ENCODE measurements around the gene TRPM1. TPM values are rescaled to one million over a fixed set of nuclear protein-coding genes. Genes with fewer than 3 reads are reported as not detected.

TRPM1 gene
- total RNA-seq, 1 donor from 2014 or later, result not detected

DNA sequence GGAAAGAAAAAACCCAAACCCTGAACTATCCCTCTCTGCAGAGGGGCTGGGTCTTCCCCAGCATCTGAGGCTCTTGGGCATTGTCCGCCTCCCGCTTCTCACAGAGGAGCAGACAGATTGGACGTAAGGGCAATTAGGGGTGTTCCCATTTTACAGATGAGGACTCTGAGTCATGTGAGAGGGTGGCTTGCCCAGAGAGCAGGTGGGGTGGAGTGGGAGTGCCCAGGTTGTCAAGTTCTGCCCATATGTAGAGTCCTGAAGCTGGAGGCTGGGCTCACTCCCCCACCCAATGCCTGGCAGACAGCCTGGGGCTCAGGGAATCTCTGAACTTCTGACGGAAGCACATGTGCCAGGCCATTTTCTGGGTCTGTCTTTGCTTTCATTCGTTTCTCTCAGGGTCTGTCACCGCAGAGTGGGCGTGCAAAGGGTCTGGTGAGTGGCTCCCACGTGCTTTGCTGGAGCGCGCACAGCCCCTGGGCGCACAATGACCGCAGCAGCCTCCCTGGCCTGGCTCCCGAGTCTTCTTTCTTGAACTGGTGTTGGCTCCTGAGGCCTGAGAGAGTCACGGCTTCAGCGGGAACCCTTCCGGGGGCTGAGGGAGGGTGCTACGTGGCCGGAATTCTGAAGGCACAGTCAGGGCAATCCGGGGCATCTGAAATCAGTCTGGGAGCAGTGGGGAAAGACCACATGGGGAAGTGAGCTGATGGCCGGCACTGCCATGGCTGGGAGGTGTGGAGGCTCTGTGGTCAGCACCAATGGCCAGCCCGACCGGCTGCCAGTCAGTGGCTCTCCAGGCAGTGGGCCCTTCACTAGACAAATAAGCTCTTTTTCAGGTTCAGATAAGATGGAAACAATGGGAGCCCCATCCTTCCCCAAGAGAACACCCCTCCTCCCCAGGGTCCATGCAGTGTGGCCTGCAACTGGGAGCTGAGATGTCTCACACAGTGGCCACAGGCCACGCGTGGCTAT, 1.1 kb upstream of the TRPM1 start:
- Histone ChIP-seq H3K4me3 (no peak overlapping the region), H3K27ac (no peak overlapping the region), H3K4me1 (no peaks in the 10 kb centered on the region), H3K27me3 (ENCODE audit: low read depth) (no peaks in the 10 kb centered on the region), H3K36me3 (no peaks in the 10 kb centered on the region), H3K9me3 (no peaks in the 10 kb centered on the region)
- DNase-seq (no peak), ATAC-seq (no peak)
- intact Hi-C loops (cut with DNase I), result no loop called here
- TF ChIP-seq, protein P1, sequence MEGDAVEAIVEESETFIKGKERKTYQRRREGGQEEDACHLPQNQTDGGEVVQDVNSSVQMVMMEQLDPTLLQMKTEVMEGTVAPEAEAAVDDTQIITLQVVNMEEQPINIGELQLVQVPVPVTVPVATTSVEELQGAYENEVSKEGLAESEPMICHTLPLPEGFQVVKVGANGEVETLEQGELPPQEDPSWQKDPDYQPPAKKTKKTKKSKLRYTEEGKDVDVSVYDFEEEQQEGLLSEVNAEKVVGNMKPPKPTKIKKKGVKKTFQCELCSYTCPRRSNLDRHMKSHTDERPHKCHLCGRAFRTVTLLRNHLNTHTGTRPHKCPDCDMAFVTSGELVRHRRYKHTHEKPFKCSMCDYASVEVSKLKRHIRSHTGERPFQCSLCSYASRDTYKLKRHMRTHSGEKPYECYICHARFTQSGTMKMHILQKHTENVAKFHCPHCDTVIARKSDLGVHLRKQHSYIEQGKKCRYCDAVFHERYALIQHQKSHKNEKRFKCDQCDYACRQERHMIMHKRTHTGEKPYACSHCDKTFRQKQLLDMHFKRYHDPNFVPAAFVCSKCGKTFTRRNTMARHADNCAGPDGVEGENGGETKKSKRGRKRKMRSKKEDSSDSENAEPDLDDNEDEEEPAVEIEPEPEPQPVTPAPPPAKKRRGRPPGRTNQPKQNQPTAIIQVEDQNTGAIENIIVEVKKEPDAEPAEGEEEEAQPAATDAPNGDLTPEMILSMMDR (IDR thresholded peaks at IDR 0.05), result no peak

DNA sequence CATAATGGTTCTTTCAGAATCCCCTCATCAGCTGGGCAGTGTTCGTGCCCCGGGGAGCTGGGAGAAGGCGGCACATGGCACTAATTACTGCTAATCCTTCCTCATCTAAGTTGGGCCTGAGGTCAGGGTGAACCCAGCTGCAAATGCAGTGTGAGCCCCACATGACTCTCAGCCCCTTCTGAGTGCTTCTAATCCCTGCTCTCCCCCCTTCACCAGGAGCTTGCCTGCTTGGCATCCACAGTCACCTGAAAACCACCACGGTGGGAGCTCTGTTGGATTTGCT, 455 bp upstream of the TRPM1 start:
- intact Hi-C loops (cut with DNase I), result no loop called here
- H3K9me3 ChIP-seq, result no peaks in the 10 kb centered on the region
- TF ChIP-seq, protein P1 (IDR thresholded peaks at IDR 0.05), result no peak
- no peak for DNase-seq
- H3K27ac ChIP-seq, result no peak overlapping the region
- no peak for ATAC-seq
- H3K4me3 ChIP-seq, result no peak overlapping the region
- H3K4me1 ChIP-seq, result no peaks in the 10 kb centered on the region
- no peaks in the 10 kb centered on the region for H3K27me3 ChIP-seq (ENCODE audit: low read depth)
- no peaks in the 10 kb centered on the region for H3K36me3 ChIP-seq

DNA sequence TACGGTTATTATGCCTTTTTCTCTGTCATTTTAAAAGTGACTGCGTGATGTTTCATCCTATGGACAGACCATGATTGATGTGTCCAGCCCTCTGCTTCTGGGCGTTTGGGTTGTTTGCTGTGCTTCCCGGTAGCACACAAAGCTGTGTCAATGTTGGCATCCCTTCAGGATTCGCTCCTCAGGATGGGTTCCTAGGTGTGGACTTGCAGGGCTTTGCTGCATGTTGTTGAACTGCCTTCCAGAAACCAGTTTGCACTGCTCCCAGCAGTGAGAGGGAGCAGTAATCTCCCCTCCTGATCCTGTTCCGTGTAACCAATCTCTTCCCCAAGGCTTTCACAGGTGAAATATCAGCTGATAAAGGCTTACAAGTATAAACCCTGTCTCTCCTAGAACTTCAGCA, 787 bp downstream of the TRPM1 start:
- intact Hi-C loops (cut with DNase I), result no loop called here
- Histone ChIP-seq H3K4me1 (no peaks in the 10 kb centered on the region), H3K4me3 (no peak overlapping the region), H3K27me3 (ENCODE audit: low read depth) (no peaks in the 10 kb centered on the region), H3K36me3 (no peaks in the 10 kb centered on the region), H3K27ac (no peak overlapping the region), H3K9me3 (no peaks in the 10 kb centered on the region)
- TF ChIP-seq, protein P1 (IDR thresholded peaks at IDR 0.05), result no peak
- DNase-seq, result no peak
- ATAC-seq, result no peak

DNA sequence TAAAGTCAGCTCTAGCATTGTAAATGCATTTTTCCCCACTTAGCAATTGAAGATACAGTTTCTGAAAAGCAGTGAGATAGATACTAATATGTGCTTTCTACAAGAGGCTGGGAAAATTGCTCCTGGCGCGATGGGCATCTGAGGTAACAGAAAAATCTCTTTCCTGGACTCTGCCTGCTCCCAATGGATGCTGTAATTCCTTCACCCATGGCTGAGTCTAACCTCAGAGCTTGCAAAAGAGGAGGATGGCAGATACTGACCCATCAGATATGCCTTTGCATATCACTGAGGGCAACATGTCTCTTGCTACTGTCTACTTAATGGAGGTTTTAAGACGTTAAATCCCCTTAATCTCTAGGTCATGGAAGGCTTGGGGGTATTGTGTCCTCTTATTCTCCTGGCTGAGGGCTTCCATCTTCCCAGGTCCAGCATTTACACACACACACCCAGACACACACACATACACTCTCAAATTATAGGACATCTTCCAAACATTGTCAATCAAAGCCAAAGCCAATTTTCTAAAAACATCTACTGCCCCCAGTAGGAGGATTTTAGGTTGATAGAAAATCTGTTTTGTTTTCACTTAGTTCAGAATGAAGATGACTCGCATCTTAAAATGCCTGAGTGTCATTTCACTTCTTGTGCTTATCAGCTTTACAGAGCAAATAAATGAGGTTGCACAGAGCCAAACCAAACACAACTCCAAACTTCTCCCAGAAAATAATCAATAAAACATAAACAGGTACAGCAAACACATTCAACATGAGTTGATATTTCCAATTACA, 2.4 kb downstream of the TRPM1 start:
- Histone ChIP-seq H3K27ac (no peak overlapping the region), H3K4me3 (no peak overlapping the region), H3K27me3 (ENCODE audit: low read depth) (no peaks in the 10 kb centered on the region), H3K9me3 (no peaks in the 10 kb centered on the region), H3K36me3 (no peaks in the 10 kb centered on the region), H3K4me1 (no peaks in the 10 kb centered on the region)
- intact Hi-C loops (cut with DNase I), result no loop called here
- ATAC-seq (no peak), DNase-seq (no peak)
- TF ChIP-seq, protein P1 (IDR thresholded peaks at IDR 0.05), result no peak

DNA sequence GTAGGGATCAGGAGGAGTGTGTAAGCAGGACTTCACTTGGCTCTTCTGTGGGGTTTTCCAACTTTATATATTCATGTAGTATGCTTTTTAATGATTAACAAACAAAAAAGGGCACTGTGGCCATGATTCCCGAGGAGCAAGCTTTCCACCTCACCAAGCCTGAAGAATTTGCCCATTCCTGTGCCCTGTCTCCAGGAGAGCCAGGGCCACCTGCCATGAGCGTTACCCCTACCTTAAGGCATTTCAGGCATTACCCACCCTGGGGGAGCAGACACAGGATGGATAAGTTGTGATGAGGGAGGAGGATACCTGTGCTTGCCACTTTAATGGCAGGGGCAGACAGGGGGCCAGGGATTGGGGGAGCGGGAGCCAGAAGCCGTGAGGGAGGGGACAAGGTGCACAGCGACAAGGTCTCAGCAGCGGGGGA, 3.0 kb downstream of the TRPM1 start:
- no peak for DNase-seq
- H3K9me3 ChIP-seq, result no peaks in the 10 kb centered on the region
- no peaks in the 10 kb centered on the region for H3K36me3 ChIP-seq
- no peaks in the 10 kb centered on the region for H3K4me1 ChIP-seq
- no peak overlapping the region for H3K27ac ChIP-seq
- no peak for ATAC-seq
- intact Hi-C loops (cut with DNase I), result no loop called here
- H3K4me3 ChIP-seq, result no peak overlapping the region
- no peaks in the 10 kb centered on the region for H3K27me3 ChIP-seq (ENCODE audit: low read depth)
- TF ChIP-seq, protein P1 (IDR thresholded peaks at IDR 0.05), result no peak

Measured in lower lobe of right lung (tissue), 2 donors.